ENCODE measurements around the gene LUC7L.
"Not testable (repeated sequence)": the region's sequence is repeated elsewhere in the genome, so short reads cannot be mapped to it uniquely, and the experiment has no call there.

LUC7L gene

DNA sequence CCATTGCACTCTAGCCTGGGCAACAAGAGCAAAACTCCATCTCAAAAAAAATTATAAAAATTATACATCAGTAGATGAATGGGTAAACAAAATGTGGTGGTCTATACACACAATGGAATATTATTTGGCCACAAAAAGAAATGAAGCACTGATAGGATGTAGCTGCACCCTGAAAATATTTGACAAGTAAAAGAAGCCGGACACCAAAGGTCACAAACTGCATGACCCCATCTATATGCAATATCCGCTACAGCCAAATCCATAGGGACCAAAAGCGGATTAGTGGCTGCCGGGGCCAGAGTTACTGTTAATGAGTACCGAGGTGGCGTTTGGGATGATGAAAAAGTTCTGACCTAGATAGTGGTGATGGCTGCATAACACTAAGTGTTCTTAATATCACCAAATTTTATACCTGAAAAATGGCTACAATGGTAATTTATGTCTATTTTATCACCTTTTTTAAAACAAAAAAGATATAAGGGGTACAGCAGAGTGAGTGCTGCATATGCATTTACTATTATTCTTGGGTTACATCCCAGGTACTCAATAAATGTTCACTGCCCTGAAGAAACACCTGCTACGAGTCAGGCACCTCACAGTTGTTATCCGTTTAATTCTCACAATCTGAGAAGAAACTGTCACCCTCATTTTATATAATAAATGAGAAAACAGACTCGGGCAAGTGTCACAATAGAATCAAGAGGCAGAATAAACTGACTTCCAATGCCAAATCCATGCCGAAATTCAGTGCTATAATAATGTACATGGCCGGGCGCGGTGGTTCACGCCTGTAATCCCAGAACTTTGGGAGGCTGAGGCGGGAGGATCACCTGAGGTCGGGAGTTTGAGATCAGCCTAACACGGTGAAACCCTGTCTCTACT lies 49.8 kb downstream of the LUC7L start:
- H3K4me3 ChIP-seq (ENCODE audit: low read depth, low read length) = no peak overlapping the region

GRCh38 chr16:178668-179015 lies 50.6 kb downstream of the LUC7L start:
- H3K4me3 ChIP-seq (ENCODE audit: low read depth, low read length) = no peak overlapping the region
- no peak for TF ChIP-seq CTCF (conservative IDR thresholded peaks at IDR 0.05; ENCODE audit: low read depth, low read length)
- DNase-seq (ENCODE audit: low read depth) = no peak

More for the DNA sequence above, 49.8 kb downstream of the LUC7L start:
- TF ChIP-seq CTCF (conservative IDR thresholded peaks at IDR 0.05; ENCODE audit: low read depth, low read length) = no peak
- no peak for DNase-seq (ENCODE audit: low read depth)

DNA sequence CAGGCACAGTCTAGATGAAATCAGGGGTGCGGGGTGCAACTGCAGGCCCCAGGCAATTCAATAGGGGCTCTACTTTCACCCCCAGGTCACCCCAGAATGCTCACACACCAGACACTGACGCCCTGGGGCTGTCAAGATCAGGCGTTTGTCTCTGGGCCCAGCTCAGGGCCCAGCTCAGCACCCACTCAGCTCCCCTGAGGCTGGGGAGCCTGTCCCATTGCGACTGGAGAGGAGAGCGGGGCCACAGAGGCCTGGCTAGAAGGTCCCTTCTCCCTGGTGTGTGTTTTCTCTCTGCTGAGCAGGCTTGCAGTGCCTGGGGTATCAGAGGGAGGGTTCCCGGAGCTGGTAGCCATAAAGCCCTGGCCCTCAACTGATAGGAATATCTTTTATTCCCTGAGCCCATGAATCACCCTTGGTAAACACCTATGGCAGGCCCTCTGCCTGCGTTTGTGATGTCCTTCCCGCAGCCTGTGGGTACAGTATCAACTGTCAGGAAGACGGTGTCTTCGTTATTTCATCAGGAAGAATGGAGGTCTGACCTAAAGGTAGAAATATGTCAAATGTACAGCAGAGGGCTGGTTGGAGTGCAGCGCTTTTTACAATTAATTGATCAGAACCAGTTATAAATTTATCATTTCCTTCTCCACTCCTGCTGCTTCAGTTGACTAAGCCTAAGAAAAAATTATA lies 51.1 kb downstream of the LUC7L start:
- DNase-seq (ENCODE audit: low read depth) = no peak
- no peak for TF ChIP-seq CTCF (conservative IDR thresholded peaks at IDR 0.05; ENCODE audit: low read depth, low read length)
- no peak overlapping the region for H3K4me3 ChIP-seq (ENCODE audit: low read depth, low read length)

GRCh38 chr16:177394-177822 lies 51.8 kb downstream of the LUC7L start:
- TF ChIP-seq CTCF (conservative IDR thresholded peaks at IDR 0.05; ENCODE audit: low read depth, low read length) = no peak

GRCh38 chr16:176477-177382 lies 52.5 kb downstream of the LUC7L start, which contains the start of gene HBA1:
HBA1 (plus strand) TSS chr16:176680; CDS start chr16:176717, 37 bp downstream.
- DNase-seq (ENCODE audit: low read depth); H3K4me3 ChIP-seq (ENCODE audit: low read depth, low read length): not testable (repeated sequence)

More at GRCh38 chr16:177394-177822, 51.8 kb downstream of the LUC7L start:
- DNase-seq (ENCODE audit: low read depth) = peak; percentile 21
- no peak overlapping the region for H3K4me3 ChIP-seq (ENCODE audit: low read depth, low read length)

DNA sequence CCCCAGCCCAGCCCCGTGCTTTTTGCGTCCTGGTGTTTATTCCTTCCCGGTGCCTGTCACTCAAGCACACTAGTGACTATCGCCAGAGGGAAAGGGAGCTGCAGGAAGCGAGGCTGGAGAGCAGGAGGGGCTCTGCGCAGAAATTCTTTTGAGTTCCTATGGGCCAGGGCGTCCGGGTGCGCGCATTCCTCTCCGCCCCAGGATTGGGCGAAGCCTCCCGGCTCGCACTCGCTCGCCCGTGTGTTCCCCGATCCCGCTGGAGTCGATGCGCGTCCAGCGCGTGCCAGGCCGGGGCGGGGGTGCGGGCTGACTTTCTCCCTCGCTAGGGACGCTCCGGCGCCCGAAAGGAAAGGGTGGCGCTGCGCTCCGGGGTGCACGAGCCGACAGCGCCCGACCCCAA lies 53.2 kb downstream of the LUC7L start:
- H3K4me3 ChIP-seq (ENCODE audit: low read depth, low read length); DNase-seq (ENCODE audit: low read depth): not testable (repeated sequence)

- no peak overlapping the region for H3K4me3 ChIP-seq (ENCODE audit: low read depth, low read length)
- no peak for TF ChIP-seq CTCF (conservative IDR thresholded peaks at IDR 0.05; ENCODE audit: low read depth, low read length)
- DNase-seq (ENCODE audit: low read depth) = no peak
These were observed 54.0 kb downstream of the LUC7L start for GRCh38 chr16:175011-175949.

DNA sequence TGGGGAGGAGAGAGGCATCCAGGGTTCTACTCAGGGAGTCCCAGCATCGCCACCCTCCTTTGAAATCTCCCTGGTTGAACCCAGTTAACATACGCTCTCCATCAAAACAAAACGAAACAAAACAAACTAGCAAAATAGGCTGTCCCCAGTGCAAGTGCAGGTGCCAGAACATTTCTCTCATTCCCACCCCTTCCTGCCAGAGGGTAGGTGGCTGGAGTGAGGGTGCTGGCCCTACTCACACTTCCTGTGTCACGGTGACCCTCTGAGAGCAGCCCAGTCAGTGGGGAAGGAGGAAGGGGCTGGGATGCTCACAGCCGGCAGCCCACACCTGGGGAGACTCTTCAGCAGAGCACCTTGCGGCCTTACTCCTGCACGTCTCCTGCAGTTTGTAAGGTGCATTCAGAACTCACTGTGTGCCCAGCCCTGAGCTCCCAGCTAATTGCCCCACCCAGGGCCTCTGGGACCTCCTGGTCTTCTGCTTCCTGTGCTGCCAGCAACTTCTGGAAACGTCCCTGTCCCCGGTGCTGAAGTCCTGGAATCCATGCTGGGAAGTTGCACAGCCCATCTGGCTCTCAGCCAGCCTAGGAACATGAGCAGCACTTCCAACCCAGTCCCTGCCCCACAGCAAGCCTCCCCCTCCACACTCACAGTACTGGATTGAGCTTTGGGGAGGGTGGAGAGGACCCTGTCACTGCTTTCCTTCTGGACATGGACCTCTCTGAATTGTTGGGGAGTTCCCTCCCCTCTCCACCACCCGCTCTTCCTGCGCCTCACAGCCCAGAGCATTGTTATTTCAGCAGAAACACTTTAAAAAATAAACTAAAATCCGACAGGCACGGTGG lies 55.1 kb downstream of the LUC7L start:
- not testable (repeated sequence) for H3K4me3 ChIP-seq (ENCODE audit: low read depth, low read length)
- peak; percentile 45 for DNase-seq (ENCODE audit: low read depth)

DNA sequence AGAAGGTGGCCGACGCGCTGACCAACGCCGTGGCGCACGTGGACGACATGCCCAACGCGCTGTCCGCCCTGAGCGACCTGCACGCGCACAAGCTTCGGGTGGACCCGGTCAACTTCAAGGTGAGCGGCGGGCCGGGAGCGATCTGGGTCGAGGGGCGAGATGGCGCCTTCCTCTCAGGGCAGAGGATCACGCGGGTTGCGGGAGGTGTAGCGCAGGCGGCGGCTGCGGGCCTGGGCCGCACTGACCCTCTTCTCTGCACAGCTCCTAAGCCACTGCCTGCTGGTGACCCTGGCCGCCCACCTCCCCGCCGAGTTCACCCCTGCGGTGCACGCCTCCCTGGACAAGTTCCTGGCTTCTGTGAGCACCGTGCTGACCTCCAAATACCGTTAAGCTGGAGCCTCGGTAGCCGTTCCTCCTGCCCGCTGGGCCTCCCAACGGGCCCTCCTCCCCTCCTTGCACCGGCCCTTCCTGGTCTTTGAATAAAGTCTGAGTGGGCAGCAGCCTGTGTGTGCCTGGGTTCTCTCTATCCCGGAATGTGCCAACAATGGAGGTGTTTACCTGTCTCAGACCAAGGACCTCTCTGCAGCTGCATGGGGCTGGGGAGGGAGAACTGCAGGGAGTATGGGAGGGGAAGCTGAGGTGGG lies 55.9 kb downstream of the LUC7L start:
- H3K4me3 ChIP-seq (ENCODE audit: low read depth, low read length); DNase-seq (ENCODE audit: low read depth): not testable (repeated sequence)
